ENCODE results near the gene ELFN2.
"Not testable (repeated sequence)": the region's sequence is repeated elsewhere in the genome, so short reads cannot be mapped to it uniquely, and the experiment has no call there.

ELFN2 gene

DNA sequence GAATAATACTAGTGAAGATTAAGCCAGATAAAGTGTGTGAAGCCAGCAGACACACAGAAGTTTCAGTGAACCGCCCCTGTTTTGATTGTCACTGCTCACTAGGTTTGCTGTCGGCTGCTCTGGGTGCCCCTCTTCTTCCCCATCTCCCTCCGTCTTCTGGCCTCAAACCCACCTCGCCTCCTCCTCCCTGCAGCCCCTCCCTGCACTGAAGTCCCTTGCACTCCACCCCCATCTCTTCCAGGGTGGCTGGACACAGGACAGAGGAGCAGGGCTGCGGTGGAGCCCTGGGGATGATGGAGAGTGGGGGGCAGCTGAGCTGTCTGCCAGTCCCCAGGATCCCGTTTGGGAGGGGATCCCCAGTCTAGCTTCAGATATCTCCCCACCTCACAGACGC lies 91.5 kb downstream of the ELFN2 start:
- no peak for DNase-seq (ENCODE audit: low spot score)

DNA sequence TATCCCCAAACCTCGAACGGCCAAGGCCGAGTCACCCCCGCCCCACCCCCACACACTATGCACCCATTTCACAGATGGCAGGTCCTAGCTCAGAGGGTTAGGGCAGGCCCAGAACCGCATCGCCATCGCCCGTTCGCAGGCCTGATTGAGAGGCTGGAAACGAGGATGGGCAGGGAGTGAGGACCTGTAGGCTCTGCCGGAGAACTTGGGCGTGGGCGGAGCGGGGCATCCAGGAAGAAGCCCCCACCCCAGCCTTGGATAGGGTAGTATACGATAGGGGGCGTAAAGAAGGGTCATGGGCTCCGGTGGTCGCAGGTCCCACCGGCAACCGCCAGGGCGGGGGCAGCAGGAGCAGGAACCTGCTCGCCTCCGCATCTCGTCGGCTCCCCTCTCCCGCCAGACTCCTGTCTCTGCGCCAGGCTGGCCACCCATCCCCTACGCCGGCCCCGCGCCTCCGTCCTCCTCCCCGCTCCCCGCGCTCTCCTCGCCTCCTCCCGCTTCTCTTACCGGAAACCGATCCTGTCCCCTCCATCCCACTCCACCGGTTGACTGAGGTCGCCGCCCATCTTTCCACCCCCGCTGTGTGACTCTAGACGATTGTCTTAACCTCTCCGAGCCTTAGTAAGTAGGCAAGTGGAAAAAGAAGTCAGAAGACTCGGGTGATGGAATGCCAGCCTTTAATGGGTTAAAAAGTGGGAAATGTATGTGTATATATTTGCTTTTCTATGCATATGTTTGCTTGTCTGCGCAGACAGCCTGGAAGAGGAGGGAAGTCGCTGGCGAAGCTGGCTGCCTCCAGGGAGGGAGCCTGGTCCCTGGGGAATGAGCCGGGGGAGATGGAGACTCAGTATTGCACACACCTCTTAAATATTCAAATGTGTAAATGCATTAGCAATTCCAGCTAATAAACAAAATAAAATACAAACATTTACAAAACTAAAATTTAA lies 92.1 kb downstream of the ELFN2 start:
- DNase-seq (ENCODE audit: low spot score) = no peak

- no peak for DNase-seq (ENCODE audit: low spot score)
Measured at GRCh38 chr22:37334461-37334858, 92.8 kb downstream of the ELFN2 start.

- DNase-seq (ENCODE audit: low spot score) = no peak
Measured at GRCh38 chr22:37333724-37334460, 93.4 kb downstream of the ELFN2 start.

GRCh38 chr22:37331856-37332536 lies 95.3 kb downstream of the ELFN2 start:
- DNase-seq (ENCODE audit: low spot score) = no peak

GRCh38 chr22:37331034-37331428 lies 96.2 kb downstream of the ELFN2 start:
- DNase-seq (ENCODE audit: low spot score) = no peak

- DNase-seq (ENCODE audit: low spot score) = no peak
Measured at GRCh38 chr22:37330200-37331033, 96.9 kb downstream of the ELFN2 start.

- DNase-seq (ENCODE audit: low spot score) = no peak
Measured at GRCh38 chr22:37329238-37330140, 97.8 kb downstream of the ELFN2 start.

GRCh38 chr22:37328538-37329237 lies 98.6 kb downstream of the ELFN2 start:
- DNase-seq (ENCODE audit: low spot score) = not testable (repeated sequence)

- no peak for DNase-seq (ENCODE audit: low spot score)
Measured at GRCh38 chr22:37328017-37328416, 99.3 kb downstream of the ELFN2 start.

DNA sequence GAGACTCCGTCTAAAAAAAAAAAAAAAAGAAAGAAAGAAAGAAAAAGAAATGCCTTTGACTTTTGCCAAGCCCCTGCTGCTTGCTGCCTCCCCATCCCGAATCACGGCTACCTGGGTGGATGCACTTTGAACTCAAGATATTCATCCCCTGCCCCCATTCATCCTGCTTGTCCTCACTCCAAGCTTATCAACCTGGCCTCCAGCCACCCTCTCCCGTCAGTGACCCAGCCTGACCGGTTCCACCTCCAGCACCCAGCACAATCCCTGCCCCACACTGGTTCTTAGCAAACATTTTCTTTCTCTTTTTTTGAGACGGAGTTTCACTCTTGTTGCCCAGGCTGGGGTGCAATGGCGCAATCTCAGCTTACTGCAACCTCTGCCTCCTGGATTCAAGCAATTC lies 100.6 kb downstream of the ELFN2 start:
- no peak for DNase-seq (ENCODE audit: low spot score)

GRCh38 chr22:37325039-37325395 lies 102.3 kb downstream of the ELFN2 start:
- no peak for DNase-seq (ENCODE audit: low spot score)

GRCh38 chr22:37324340-37325038 lies 102.8 kb downstream of the ELFN2 start:
- DNase-seq (ENCODE audit: low spot score) = no peak

DNA sequence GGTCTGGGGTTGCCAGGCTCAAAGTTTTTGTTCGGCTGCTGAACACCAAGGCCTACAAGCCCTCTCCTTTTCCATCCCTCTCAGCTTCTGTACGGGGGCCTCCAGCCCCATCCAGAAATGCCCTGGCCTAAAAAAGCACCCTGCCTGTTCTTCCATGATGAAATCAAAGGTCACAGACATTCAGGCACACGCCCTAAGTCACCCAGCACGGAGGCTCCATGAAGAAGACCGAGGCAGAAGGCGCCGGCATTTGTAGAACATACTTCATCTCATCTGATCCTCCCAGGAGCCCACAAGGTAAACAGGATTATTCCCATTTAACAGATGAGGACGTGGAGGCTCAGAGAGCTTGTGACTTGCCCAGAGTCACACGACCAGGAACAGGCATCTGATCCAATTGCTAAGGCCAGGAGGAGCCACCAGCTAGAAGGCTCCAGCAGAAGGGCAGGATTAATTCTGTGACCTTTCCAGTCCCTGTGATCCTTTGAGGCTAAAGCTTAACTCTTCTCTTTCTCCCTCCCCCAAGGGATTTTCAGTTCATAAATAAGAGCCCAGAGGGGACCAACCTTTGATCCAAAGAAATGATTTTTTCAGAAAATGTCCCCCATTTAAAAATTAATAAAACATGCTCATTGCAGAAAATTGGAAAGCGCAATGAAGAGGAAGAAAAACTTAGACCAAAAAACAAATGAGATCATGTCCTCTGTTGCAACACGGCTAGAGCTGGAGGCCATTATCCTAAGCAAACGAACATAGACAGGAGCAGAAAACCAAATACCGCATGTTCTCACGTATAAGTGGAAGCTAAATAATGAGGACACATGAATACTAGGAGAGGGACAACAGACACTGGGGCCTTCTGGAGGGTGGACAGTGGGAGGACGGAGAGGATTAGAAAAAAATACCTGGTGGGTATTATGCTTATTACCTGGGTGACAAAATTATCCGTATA lies 106.3 kb downstream of the ELFN2 start:
- no peak for DNase-seq (ENCODE audit: low spot score)

- no peak for DNase-seq (ENCODE audit: low spot score)
Measured at GRCh38 chr22:37319469-37319868, 107.8 kb downstream of the ELFN2 start.

GRCh38 chr22:37318364-37319109 lies 108.7 kb downstream of the ELFN2 start:
- no peak for DNase-seq (ENCODE audit: low spot score)

Data from CD4-positive, alpha-beta T cell treated with Interleukin-6 at 100 ng/mL for 8 hours (primary cell).